ENCODE measurements around the gene MIF4GD.

Gene MIF4GD

GRCh38 chr17:75240394-75241142, 30.5 kb downstream of the MIF4GD start:
- no peaks in the 10 kb centered on the region for H3K79me2 ChIP-seq (ENCODE audit: low read length)
- no peaks in the 10 kb centered on the region for H3K9me3 ChIP-seq (replicated peaks; ENCODE audit: insufficient read depth, low read length)
- no peak overlapping the region for H3K4me2 ChIP-seq (ENCODE audit: low read depth, low read length)
- no peak overlapping the region for H3K9ac ChIP-seq (ENCODE audit: low read length)
- no peaks in the 10 kb centered on the region for H3K4me1 ChIP-seq (ENCODE audit: low read length)
- H2AFZ ChIP-seq (ENCODE audit: low read length), result no peak overlapping the region
- peaks cover 6% of the 10 kb centered on the region; the same call in 1 of the 2 replicates for H3K36me3 ChIP-seq (replicated peaks; ENCODE audit: insufficient read depth, low read length)
- no peak overlapping the region for H3K27ac ChIP-seq (ENCODE audit: low read length)
- TF ChIP-seq CTCF (IDR thresholded peaks at IDR 0.05; ENCODE audit: low read length) (peak; percentile 69), EZH2 (optimal IDR thresholded peaks at IDR 0.05; ENCODE audit: low read depth, low read length) (no peak)
- peak; percentile 18 for DNase-seq
- H3F3A ChIP-seq (ENCODE audit: insufficient read depth, low read length), result 0 out of 2 replicates have a peak, but pooled peaks cover 5% of the 10 kb centered on the region
- H3K9me2 ChIP-seq (replicated peaks; ENCODE audit: insufficient read depth, low read length), result no peaks in the 10 kb centered on the region
- no peaks in the 10 kb centered on the region for H3K27me3 ChIP-seq (replicated peaks; ENCODE audit: insufficient read depth, low read length)
- H4K20me1 ChIP-seq (ENCODE audit: insufficient read depth, low read length), result no peaks in the 10 kb centered on the region
- no peak overlapping the region for H3K4me3 ChIP-seq (ENCODE audit: low read length)

GRCh38 chr17:75239778-75240393, 31.1 kb downstream of the MIF4GD start:
- H4K20me1 ChIP-seq (ENCODE audit: insufficient read depth, low read length), result no peaks in the 10 kb centered on the region
- H3K4me2 ChIP-seq (ENCODE audit: low read depth, low read length), result no peak overlapping the region
- peaks cover 10% of the 10 kb centered on the region for H3K36me3 ChIP-seq (replicated peaks; ENCODE audit: insufficient read depth, low read length)
- no peaks in the 10 kb centered on the region for H3K9me3 ChIP-seq (replicated peaks; ENCODE audit: insufficient read depth, low read length)
- H3K4me1 ChIP-seq (ENCODE audit: low read length), result no peaks in the 10 kb centered on the region
- no peak for DNase-seq
- H3F3A ChIP-seq (ENCODE audit: insufficient read depth, low read length), result peaks cover 10% of the 10 kb centered on the region; the same call in 1 of the 2 replicates
- H3K4me3 ChIP-seq (ENCODE audit: low read length), result no peak overlapping the region
- H3K9me2 ChIP-seq (replicated peaks; ENCODE audit: insufficient read depth, low read length), result no peaks in the 10 kb centered on the region
- H2AFZ ChIP-seq (ENCODE audit: low read length), result no peak overlapping the region
- TF ChIP-seq EZH2 (optimal IDR thresholded peaks at IDR 0.05; ENCODE audit: low read depth, low read length), result no peak
- TF ChIP-seq EZH2phosphoT487 (IDR thresholded peaks at IDR 0.05; ENCODE audit: low read length), result no peak
- TF ChIP-seq CTCF (IDR thresholded peaks at IDR 0.05; ENCODE audit: low read length), result no peak
- no peaks in the 10 kb centered on the region for H3K27me3 ChIP-seq (replicated peaks; ENCODE audit: insufficient read depth, low read length)
- no peak overlapping the region for H3K9ac ChIP-seq (ENCODE audit: low read length)
- H3K79me2 ChIP-seq (ENCODE audit: low read length), result no peaks in the 10 kb centered on the region
- no peak overlapping the region for H3K27ac ChIP-seq (ENCODE audit: low read length)

GRCh38 chr17:75239214-75239613, 31.8 kb downstream of the MIF4GD start:
- no peak for TF ChIP-seq CTCF (IDR thresholded peaks at IDR 0.05; ENCODE audit: low read length)
- no peak for TF ChIP-seq EZH2phosphoT487 (IDR thresholded peaks at IDR 0.05; ENCODE audit: low read length)
- no peak for TF ChIP-seq EZH2 (optimal IDR thresholded peaks at IDR 0.05; ENCODE audit: low read depth, low read length)
- no peak for DNase-seq
- Histone ChIP-seq H3K27ac (ENCODE audit: low read length) (no peak overlapping the region), H3K27me3 (replicated peaks; ENCODE audit: insufficient read depth, low read length) (no peaks in the 10 kb centered on the region), H3K79me2 (ENCODE audit: low read length) (no peaks in the 10 kb centered on the region), H3K9me3 (replicated peaks; ENCODE audit: insufficient read depth, low read length) (no peaks in the 10 kb centered on the region), H4K20me1 (ENCODE audit: insufficient read depth, low read length) (no peaks in the 10 kb centered on the region), H3K36me3 (replicated peaks; ENCODE audit: insufficient read depth, low read length) (peaks cover 15% of the 10 kb centered on the region), H2AFZ (ENCODE audit: low read length) (no peak overlapping the region), H3K9ac (ENCODE audit: low read length) (no peak overlapping the region), H3K9me2 (replicated peaks; ENCODE audit: insufficient read depth, low read length) (no peaks in the 10 kb centered on the region), H3K4me3 (ENCODE audit: low read length) (no peak overlapping the region), H3F3A (ENCODE audit: insufficient read depth, low read length) (peaks cover 12% of the 10 kb centered on the region; the same call in 1 of the 2 replicates), H3K4me2 (ENCODE audit: low read depth, low read length) (no peak overlapping the region), H3K4me1 (ENCODE audit: low read length) (no peaks in the 10 kb centered on the region)

Data from MM.1S (cell line).